Measurements from ENCODE around the gene IGF2BP1.

IGF2BP1 gene

DNA sequence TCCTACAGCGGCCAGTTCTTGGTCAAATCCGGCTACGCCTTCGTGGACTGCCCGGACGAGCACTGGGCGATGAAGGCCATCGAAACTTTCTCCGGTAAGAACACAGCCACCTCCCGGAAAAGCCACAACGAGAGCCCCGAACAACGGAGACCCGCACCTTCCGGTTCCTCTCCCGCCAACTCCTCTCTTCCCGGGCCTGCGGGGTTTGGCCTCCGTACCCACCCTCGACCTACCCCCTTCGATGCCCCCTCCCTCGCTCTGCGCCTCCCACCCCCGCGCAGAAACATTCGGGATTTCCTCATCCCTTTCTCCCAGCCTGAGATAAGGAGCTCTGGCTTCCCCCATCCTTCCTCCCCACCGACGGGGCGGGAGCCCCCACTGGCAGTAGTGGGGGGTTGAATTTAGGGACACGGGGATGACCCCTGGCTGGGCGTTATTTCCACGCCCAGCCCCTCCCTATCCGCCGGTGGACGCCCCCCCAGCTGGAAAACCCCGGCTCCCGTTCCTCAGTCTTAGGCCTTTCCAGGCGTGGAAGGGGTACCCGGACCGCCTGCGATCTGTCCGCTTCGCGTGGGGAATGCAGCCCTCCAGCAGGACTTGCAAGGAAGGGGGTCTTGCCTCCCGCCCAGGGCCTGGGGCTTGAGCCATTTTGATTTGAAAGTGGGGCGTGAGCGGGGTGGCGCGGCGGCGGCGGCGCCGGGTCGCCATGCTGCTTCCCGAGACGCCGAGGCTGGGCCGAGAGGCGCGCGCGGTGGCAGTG, 822 bp downstream of the IGF2BP1 start:
- Histone ChIP-seq H2AFZ (ENCODE audit: low read depth, low read length, severe bottlenecking) (no peak overlapping the region), H4K20me1 (ENCODE audit: low read depth, low read length) (peaks cover under 1% of the 10 kb centered on the region; the same call in 1 of the 2 replicates), H3K9ac (ENCODE audit: low read length) (no peak overlapping the region), H3K9me2 (replicated peaks; ENCODE audit: insufficient read depth, low read length) (no peaks in the 10 kb centered on the region), H3K36me3 (ENCODE audit: low read length) (no peaks in the 10 kb centered on the region), H3K4me3 (ENCODE audit: insufficient read depth, low read length, poor library complexity, severe bottlenecking) (no peak overlapping the region), H3K79me2 (ENCODE audit: insufficient read depth, low read length) (no peaks in the 10 kb centered on the region), H3K4me2 (ENCODE audit: low read depth, low read length, poor library complexity, severe bottlenecking) (no peak overlapping the region), H3K27ac (ENCODE audit: low read depth, low read length) (no peak overlapping the region), H3F3A (ENCODE audit: insufficient read depth) (no peaks in the 10 kb centered on the region), H3K9me3 (ENCODE audit: insufficient read depth, low read length) (no peaks in the 10 kb centered on the region), H3K27me3 (ENCODE audit: low read length) (no peaks in the 10 kb centered on the region)
- TF ChIP-seq, protein P1, sequence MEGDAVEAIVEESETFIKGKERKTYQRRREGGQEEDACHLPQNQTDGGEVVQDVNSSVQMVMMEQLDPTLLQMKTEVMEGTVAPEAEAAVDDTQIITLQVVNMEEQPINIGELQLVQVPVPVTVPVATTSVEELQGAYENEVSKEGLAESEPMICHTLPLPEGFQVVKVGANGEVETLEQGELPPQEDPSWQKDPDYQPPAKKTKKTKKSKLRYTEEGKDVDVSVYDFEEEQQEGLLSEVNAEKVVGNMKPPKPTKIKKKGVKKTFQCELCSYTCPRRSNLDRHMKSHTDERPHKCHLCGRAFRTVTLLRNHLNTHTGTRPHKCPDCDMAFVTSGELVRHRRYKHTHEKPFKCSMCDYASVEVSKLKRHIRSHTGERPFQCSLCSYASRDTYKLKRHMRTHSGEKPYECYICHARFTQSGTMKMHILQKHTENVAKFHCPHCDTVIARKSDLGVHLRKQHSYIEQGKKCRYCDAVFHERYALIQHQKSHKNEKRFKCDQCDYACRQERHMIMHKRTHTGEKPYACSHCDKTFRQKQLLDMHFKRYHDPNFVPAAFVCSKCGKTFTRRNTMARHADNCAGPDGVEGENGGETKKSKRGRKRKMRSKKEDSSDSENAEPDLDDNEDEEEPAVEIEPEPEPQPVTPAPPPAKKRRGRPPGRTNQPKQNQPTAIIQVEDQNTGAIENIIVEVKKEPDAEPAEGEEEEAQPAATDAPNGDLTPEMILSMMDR (IDR thresholded peaks at IDR 0.05; ENCODE audit: insufficient read depth, low read length, poor library complexity, severe bottlenecking) = no peak

DNA sequence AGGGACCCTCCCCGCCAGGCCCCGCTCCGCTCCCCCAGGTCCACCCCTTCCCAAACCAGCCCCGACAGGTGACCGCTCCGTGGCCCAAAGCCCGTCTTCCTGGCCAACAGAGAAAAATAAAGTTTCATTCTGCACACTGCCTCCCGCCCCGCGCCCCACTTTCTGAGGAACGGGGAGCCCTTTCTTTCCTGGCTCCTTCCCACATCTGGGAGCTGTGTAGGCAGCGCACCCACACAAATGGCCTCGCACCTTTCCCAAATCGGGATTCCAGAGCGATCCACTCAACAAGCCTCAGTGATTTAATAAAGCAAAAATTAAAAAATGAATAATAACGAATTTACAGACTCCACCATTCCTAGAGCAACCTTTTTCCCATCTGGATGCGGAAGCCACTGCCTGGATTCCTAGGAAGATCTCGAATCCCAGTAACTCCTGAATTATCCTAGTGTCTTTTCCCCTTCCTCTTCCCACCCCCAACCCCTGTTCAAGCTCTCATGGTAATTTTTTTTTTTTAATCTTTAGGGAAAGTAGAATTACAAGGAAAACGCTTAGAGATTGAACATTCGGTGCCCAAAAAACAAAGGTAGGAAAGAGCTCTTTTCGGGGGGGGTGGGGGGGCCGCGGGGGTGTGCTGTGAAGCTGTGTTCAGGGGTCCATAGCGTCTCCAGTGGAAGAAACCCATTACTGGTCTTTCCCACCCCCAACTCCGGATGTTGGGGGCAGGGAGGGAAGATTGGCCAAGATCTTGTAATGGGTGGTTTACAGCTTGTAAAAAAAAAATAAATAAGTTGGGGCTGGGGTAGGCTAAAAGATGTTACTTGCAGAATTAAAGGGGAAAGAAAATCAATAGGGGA, 1.6 kb downstream of the IGF2BP1 start:
- H3K36me3 ChIP-seq (ENCODE audit: low read length) = no peaks in the 10 kb centered on the region
- no peaks in the 10 kb centered on the region for H4K20me1 ChIP-seq (ENCODE audit: low read depth, low read length)
- H3K9me2 ChIP-seq (replicated peaks; ENCODE audit: insufficient read depth, low read length) = no peaks in the 10 kb centered on the region
- H3K27ac ChIP-seq (ENCODE audit: low read depth, low read length) = no peak overlapping the region
- H3K4me2 ChIP-seq (ENCODE audit: low read depth, low read length, poor library complexity, severe bottlenecking) = no peak overlapping the region
- H3K27me3 ChIP-seq (ENCODE audit: low read length) = no peaks in the 10 kb centered on the region
- TF ChIP-seq, protein P1 (IDR thresholded peaks at IDR 0.05; ENCODE audit: insufficient read depth, low read length, poor library complexity, severe bottlenecking) = no peak
- TF ChIP-seq EZH2phosphoT487 (conservative IDR thresholded peaks at IDR 0.05; ENCODE audit: low read length) = no peak
- no peak overlapping the region for H2AFZ ChIP-seq (ENCODE audit: low read depth, low read length, severe bottlenecking)
- H3K9ac ChIP-seq (ENCODE audit: low read length) = no peak overlapping the region
- no peaks in the 10 kb centered on the region for H3K79me2 ChIP-seq (ENCODE audit: insufficient read depth, low read length)
- H3K4me3 ChIP-seq (ENCODE audit: insufficient read depth, low read length, poor library complexity, severe bottlenecking) = no peak overlapping the region
- no peaks in the 10 kb centered on the region for H3F3A ChIP-seq (ENCODE audit: insufficient read depth)
- H3K9me3 ChIP-seq (ENCODE audit: insufficient read depth, low read length) = no peaks in the 10 kb centered on the region

DNA sequence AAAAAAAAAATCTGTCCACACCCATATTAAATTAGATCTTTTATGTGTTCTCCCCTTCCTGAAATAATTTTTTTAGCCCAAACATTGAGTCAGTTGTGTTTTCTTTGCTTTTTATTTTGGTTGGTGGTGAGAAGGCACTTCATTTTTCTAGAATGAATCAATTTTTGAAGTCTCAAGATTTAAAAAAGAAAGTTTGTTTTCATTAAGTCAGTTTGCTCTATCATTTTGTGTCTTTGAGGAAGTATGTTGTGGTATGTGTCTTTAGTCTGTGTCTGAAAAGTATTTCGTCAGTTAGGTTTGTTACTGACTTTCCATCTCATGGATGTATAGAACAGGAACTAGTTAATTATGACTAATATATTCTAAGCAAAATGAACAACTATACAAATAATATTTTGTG, 3.8 kb downstream of the IGF2BP1 start:
- Histone ChIP-seq H3K79me2 (ENCODE audit: insufficient read depth, low read length) (no peaks in the 10 kb centered on the region), H3K36me3 (ENCODE audit: low read length) (no peaks in the 10 kb centered on the region), H3K27me3 (ENCODE audit: low read length) (no peaks in the 10 kb centered on the region), H3K9me2 (replicated peaks; ENCODE audit: insufficient read depth, low read length) (no peaks in the 10 kb centered on the region), H3K4me2 (ENCODE audit: low read depth, low read length, poor library complexity, severe bottlenecking) (no peak overlapping the region), H3K9ac (ENCODE audit: low read length) (no peak overlapping the region), H3F3A (ENCODE audit: insufficient read depth) (no peaks in the 10 kb centered on the region), H4K20me1 (ENCODE audit: low read depth, low read length) (no peaks in the 10 kb centered on the region), H3K27ac (ENCODE audit: low read depth, low read length) (no peak overlapping the region), H3K9me3 (ENCODE audit: insufficient read depth, low read length) (no peaks in the 10 kb centered on the region), H3K4me3 (ENCODE audit: insufficient read depth, low read length, poor library complexity, severe bottlenecking) (no peak overlapping the region), H2AFZ (ENCODE audit: low read depth, low read length, severe bottlenecking) (no peak overlapping the region)
- no peak for TF ChIP-seq EZH2phosphoT487 (conservative IDR thresholded peaks at IDR 0.05; ENCODE audit: low read length)
- TF ChIP-seq, protein P1 (IDR thresholded peaks at IDR 0.05; ENCODE audit: insufficient read depth, low read length, poor library complexity, severe bottlenecking) = no peak

Measured in SU-DHL-6 (cell line).